ENCODE measurements around the gene MKRN3.

GRCh38 chr15:23564821-23565394 lies 566 bp upstream of the MKRN3 start:
- TF ChIP-seq POLR2A (IDR thresholded peaks at IDR 0.05) (no peak), CTCF (IDR thresholded peaks at IDR 0.05) (no peak), POLR2AphosphoS5 (IDR thresholded peaks at IDR 0.05) (no peak), EP300 (IDR thresholded peaks at IDR 0.05) (no peak)
